ENCODE measurements around the gene LRFN3.

DNA sequence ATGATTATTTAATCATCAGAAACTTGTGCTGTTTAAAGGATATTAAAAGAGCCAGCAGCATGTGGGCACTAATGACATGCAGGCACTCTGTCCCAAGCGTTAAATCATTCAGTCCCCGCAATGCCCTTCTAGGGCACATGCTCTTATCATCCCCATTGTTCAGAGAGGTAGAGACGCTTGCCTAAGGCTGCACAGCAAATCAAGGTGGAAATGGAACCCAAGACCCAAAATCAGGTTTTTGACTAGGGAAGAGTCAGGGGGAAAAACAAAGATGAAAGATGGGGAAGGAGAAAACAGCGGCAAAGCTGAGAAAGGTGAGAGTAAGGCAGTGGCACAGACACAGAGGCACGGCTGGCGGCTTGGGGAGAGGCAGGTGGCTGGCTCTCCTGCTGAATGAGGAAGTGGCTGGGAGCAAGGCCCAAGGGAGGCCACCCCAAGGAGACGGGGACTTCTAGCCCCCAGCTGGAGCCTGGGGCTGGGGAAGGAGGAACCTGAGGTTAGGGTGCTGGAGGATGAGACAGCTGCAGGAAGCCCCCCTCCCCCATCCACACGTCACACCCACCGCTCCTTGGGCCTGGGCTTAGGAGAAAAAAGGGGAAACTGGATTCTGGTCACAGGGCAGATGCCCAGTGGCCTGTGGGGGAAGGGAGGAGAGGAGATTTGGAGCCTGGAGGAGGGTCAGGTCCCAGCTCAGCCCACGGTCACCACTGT, 27.0 kb upstream of the LRFN3 start:
- TF ChIP-seq ZNF274 (CRISPR knock-in tag; IDR thresholded peaks at IDR 0.05) = no peak
- TF ChIP-seq SMARCC2 (IDR thresholded peaks at IDR 0.05) = no peak
- TF ChIP-seq, protein P1, sequence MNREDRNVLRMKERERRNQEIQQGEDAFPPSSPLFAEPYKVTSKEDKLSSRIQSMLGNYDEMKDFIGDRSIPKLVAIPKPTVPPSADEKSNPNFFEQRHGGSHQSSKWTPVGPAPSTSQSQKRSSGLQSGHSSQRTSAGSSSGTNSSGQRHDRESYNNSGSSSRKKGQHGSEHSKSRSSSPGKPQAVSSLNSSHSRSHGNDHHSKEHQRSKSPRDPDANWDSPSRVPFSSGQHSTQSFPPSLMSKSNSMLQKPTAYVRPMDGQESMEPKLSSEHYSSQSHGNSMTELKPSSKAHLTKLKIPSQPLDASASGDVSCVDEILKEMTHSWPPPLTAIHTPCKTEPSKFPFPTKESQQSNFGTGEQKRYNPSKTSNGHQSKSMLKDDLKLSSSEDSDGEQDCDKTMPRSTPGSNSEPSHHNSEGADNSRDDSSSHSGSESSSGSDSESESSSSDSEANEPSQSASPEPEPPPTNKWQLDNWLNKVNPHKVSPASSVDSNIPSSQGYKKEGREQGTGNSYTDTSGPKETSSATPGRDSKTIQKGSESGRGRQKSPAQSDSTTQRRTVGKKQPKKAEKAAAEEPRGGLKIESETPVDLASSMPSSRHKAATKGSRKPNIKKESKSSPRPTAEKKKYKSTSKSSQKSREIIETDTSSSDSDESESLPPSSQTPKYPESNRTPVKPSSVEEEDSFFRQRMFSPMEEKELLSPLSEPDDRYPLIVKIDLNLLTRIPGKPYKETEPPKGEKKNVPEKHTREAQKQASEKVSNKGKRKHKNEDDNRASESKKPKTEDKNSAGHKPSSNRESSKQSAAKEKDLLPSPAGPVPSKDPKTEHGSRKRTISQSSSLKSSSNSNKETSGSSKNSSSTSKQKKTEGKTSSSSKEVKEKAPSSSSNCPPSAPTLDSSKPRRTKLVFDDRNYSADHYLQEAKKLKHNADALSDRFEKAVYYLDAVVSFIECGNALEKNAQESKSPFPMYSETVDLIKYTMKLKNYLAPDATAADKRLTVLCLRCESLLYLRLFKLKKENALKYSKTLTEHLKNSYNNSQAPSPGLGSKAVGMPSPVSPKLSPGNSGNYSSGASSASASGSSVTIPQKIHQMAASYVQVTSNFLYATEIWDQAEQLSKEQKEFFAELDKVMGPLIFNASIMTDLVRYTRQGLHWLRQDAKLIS (CRISPR knock-in tag; IDR thresholded peaks at IDR 0.05) = no peak
- TF ChIP-seq PHB2 (IDR thresholded peaks at IDR 0.05; ENCODE audit: partially characterized antibody) = no peak
- TF ChIP-seq ZSCAN29 (CRISPR knock-in tag; conservative IDR thresholded peaks at IDR 0.05) = no peak
- TF ChIP-seq POLR2A (IDR thresholded peaks at IDR 0.05; ENCODE audit: insufficient read depth in 1 of 2, low read depth in 2 of 2, low read length in 2 of 2) = no peak
- no peak for TF ChIP-seq KDM5B (CRISPR knock-in tag; IDR thresholded peaks at IDR 0.05; ENCODE audit: borderline replicate concordance)
- TF ChIP-seq ZZZ3 (CRISPR knock-in tag; IDR thresholded peaks at IDR 0.05; ENCODE audit: borderline replicate concordance) = no peak
- TF ChIP-seq SIN3A (IDR thresholded peaks at IDR 0.05; ENCODE audit: borderline replicate concordance, low read depth, low read length) = no peak
- no peak for TF ChIP-seq ZBTB7A (CRISPR knock-in tag; IDR thresholded peaks at IDR 0.05)
- TF ChIP-seq RFX5 (IDR thresholded peaks at IDR 0.05; ENCODE audit: low read depth, low read length) = no peak
- no peak for TF ChIP-seq CBFB (CRISPR knock-in tag; IDR thresholded peaks at IDR 0.05)

Data from HepG2 (cell line).